GM19452 (cell line): ENCODE results near the gene MARS2.
"Not testable (repeated sequence)": the region's sequence is repeated elsewhere in the genome, so short reads cannot be mapped to it uniquely, and the experiment has no call there.

Experiments
- ATAC-seq: cut with Tn5 transposase; IDR thresholded peaks from one replicate; pipeline ENCODE4 v1.9.1; 2021; ENCODE audit not compliant: unreplicated experiment

The MARS2 gene

GRCh38 chr2:197705912-197706838 is 1.0 kb downstream of the MARS2 start:
- ATAC-seq = no peak

- no peak for ATAC-seq
Measured at GRCh38 chr2:197706839-197707207, 1.7 kb downstream of the MARS2 start.

- no peak for ATAC-seq
Measured at GRCh38 chr2:197707316-197708213, 2.4 kb downstream of the MARS2 start.

- ATAC-seq = no peak
Measured at GRCh38 chr2:197708331-197708730, 3.2 kb downstream of the MARS2 start.

- not testable (repeated sequence) for ATAC-seq
Measured at GRCh38 chr2:197709140-197709539, 4.0 kb downstream of the MARS2 start.

GRCh38 chr2:197710424-197711042 is 5.4 kb downstream of the MARS2 start:
- ATAC-seq = peak; percentile 76

- ATAC-seq = no peak
Measured at GRCh38 chr2:197711578-197711977, 6.4 kb downstream of the MARS2 start.

GRCh38 chr2:197713271-197713670 is 8.1 kb downstream of the MARS2 start:
- no peak for ATAC-seq

- no peak for ATAC-seq
Measured at GRCh38 chr2:197717863-197718262, 12.7 kb downstream of the MARS2 start.

GRCh38 chr2:197727011-197727410 is 21.8 kb downstream of the MARS2 start:
- no peak for ATAC-seq

GRCh38 chr2:197728555-197729544 is 23.7 kb downstream of the MARS2 start:
- ATAC-seq = not testable (repeated sequence)

- no peak for ATAC-seq
Measured at GRCh38 chr2:197740200-197740599, 35.0 kb downstream of the MARS2 start.
